Activated CD8-positive, alpha-beta T cell treated with anti-CD3 and anti-CD28 coated beads for 36 hours (primary cell): ENCODE data around the gene EFCAB8. TPM values are rescaled to one million over a fixed set of nuclear protein-coding genes. Genes with fewer than 3 reads are reported as not detected.

ENCODE experiments used
- ATAC-seq: fragments of 200-7000 bp; cut with Tn5 transposase; one replicate; pipeline ENCODE4 v1.10.0; 2021; ENCODE audit warnings: mild to moderate bottlenecking, moderate library complexity
- CTCF ChIA-PET: fragments of 350-600 bp; sonication (Branson Sonifier 250); formaldehyde crosslinking; loops from one replicate; lab custom pipeline; 2021; ENCODE audit warnings: antibody characterized with exemption; lab: Charles Lee
- POLR2A ChIA-PET: fragments of 350-600 bp; sonication (Branson Sonifier 250); formaldehyde crosslinking; loops from one replicate; lab custom pipeline; 2021; ENCODE audit warnings: antibody characterized with exemption; lab: Charles Lee
- DNase-seq: peaks from one replicate; pipeline ENCODE4 v3.0.0-alpha.2; 2020
- H3K27ac Mint-ChIP-seq: one replicate; pipeline ENCODE4 v1.8.0; 2021; ENCODE audit warnings: mild to moderate bottlenecking, mixed read lengths
- H3K27me3 Mint-ChIP-seq: one replicate; pipeline ENCODE4 v1.8.0; 2021; ENCODE audit warnings: mixed read lengths
- H3K36me3 Mint-ChIP-seq: one replicate; pipeline ENCODE4 v1.8.0; 2021; ENCODE audit warnings: low read depth, mixed read lengths
- H3K4me1 Mint-ChIP-seq: one replicate; pipeline ENCODE4 v1.8.0; 2021; ENCODE audit warnings: low read depth, mixed read lengths
- H3K4me3 Mint-ChIP-seq: one replicate; pipeline ENCODE4 v1.8.0; 2021; ENCODE audit warnings: mild to moderate bottlenecking, moderate library complexity, mixed read lengths
- H3K9me3 Mint-ChIP-seq: one replicate; pipeline ENCODE4 v1.8.0; 2021; ENCODE audit warnings: mixed read lengths
- CTCF ChIP-seq: fragments of 200-600 bp; IDR thresholded peaks from one replicate; pipeline ENCODE4 v1.8.0; 2022; ENCODE audit warnings: antibody characterized with exemption, mild to moderate bottlenecking
- intact Hi-C: fragments of 100-400 bp; cut with micrococcal nuclease; formaldehyde crosslinking; loops from one replicate; pipeline ENCODE4 v1.10.0; 2022
- total RNA-seq, 2 experiments: library from RNA; stranded (reverse); gene quantifications; one replicate each; pipeline ENCODE4 v1.2.3, GENCODE V29; 2021

The EFCAB8 gene
- total RNA-seq, 2 experiments from 2014 or later: 0.89 to 0.92 TPM

- CTCF ChIA-PET: interaction anchor here (1.2 kb wide), 1 partner anchor 97 kb away, joined by 3 read pairs; no protein-coding TSS in a partner anchor
- intact Hi-C loops: no loop called here
These were observed 27.9 kb downstream of the EFCAB8 start for GRCh38 chr20:32886652-32887051.

GRCh38 chr20:32887492-32887891, 28.8 kb downstream of the EFCAB8 start:
- H3K27me3 Mint-ChIP-seq: no peaks in the 10 kb centered on the region
- H3K4me3 Mint-ChIP-seq: no peak overlapping the region
- TF ChIP-seq CTCF: no peak
- DNase-seq: no peak
- no peak for ATAC-seq
- intact Hi-C loops: no loop called here
- no peaks in the 10 kb centered on the region for H3K36me3 Mint-ChIP-seq
- H3K4me1 Mint-ChIP-seq: no peaks in the 10 kb centered on the region
- ChIA-PET POLR2A (no interaction called here), CTCF (interaction anchor here (1.2 kb wide), 1 partner anchor 98 kb away, joined by 3 read pairs; no protein-coding TSS in a partner anchor)
- H3K9me3 Mint-ChIP-seq: no peaks in the 10 kb centered on the region
- no peak overlapping the region for H3K27ac Mint-ChIP-seq

More at GRCh38 chr20:32886652-32887051, 27.9 kb downstream of the EFCAB8 start:
- DNase-seq (no peak), ATAC-seq (no peak)
- Mint-ChIP-seq H3K4me3 (no peak overlapping the region), H3K27me3 (no peaks in the 10 kb centered on the region), H3K9me3 (no peaks in the 10 kb centered on the region), H3K36me3 (no peaks in the 10 kb centered on the region), H3K4me1 (no peaks in the 10 kb centered on the region), H3K27ac (no peak overlapping the region)
- POLR2A ChIA-PET: no interaction called here
- TF ChIP-seq CTCF: no peak

- intact Hi-C loops: no loop called here
- no peaks in the 10 kb centered on the region for H3K9me3 Mint-ChIP-seq
These were observed 29.9 kb downstream of the EFCAB8 start for GRCh38 chr20:32888636-32889035.

GRCh38 chr20:32889281-32889680, 30.6 kb downstream of the EFCAB8 start:
- ATAC-seq: no peak
- intact Hi-C loops: no loop called here
- DNase-seq: no peak
- Mint-ChIP-seq H3K36me3 (no peaks in the 10 kb centered on the region), H3K9me3 (no peaks in the 10 kb centered on the region), H3K27me3 (no peaks in the 10 kb centered on the region), H3K27ac (no peak overlapping the region), H3K4me1 (no peaks in the 10 kb centered on the region), H3K4me3 (no peak overlapping the region)
- CTCF ChIA-PET: interaction anchor here (1.5 kb wide), 1 partner anchor 13 kb away, joined by 6 read pairs; no protein-coding TSS in a partner anchor
- POLR2A ChIA-PET: no interaction called here
- no peak for TF ChIP-seq CTCF

More at GRCh38 chr20:32888636-32889035, 29.9 kb downstream of the EFCAB8 start:
- H3K27me3 Mint-ChIP-seq: no peaks in the 10 kb centered on the region
- ChIA-PET POLR2A (no interaction called here), CTCF (interaction anchor here (1.5 kb wide), 1 partner anchor 13 kb away, joined by 6 read pairs; no protein-coding TSS in a partner anchor)
- no peaks in the 10 kb centered on the region for H3K36me3 Mint-ChIP-seq
- H3K4me3 Mint-ChIP-seq: no peak overlapping the region
- H3K4me1 Mint-ChIP-seq: no peaks in the 10 kb centered on the region
- TF ChIP-seq CTCF: no peak
- no peak overlapping the region for H3K27ac Mint-ChIP-seq
- no peak for DNase-seq
- ATAC-seq: no peak

GRCh38 chr20:32891491-32891890, 32.8 kb downstream of the EFCAB8 start:
- POLR2A ChIA-PET: no interaction called here
- H3K27ac Mint-ChIP-seq: no peak overlapping the region
- DNase-seq (no peak), ATAC-seq (no peak)
- intact Hi-C loops: no loop called here
- CTCF ChIA-PET: no interaction called here
- H3K4me3 Mint-ChIP-seq: no peak overlapping the region
- TF ChIP-seq CTCF: no peak
- no peaks in the 10 kb centered on the region for H3K4me1 Mint-ChIP-seq
- H3K27me3 Mint-ChIP-seq: no peaks in the 10 kb centered on the region
- H3K36me3 Mint-ChIP-seq: no peaks in the 10 kb centered on the region
- no peaks in the 10 kb centered on the region for H3K9me3 Mint-ChIP-seq
